CD4-positive, alpha-beta T cell (primary cell): Measurements from ENCODE around the gene CA11. TPM values are rescaled to one million over a fixed set of nuclear protein-coding genes. Genes with fewer than 3 reads are reported as not detected.

ENCODE experiments used
- ATAC-seq: fragments of 200-7000 bp; cut with Tn5 transposase; one replicate; pipeline ENCODE4 v1.10.0; 2022; ENCODE audit warnings: mild to moderate bottlenecking; ENCODE audit not compliant: poor library complexity
- CTCF ChIA-PET: fragments of 350-600 bp; sonication (Branson Sonifier 250); formaldehyde crosslinking; loops from one replicate; lab custom pipeline; 2021; ENCODE audit warnings: antibody characterized with exemption, inconsistent platforms; lab: Charles Lee
- POLR2A ChIA-PET: fragments of 350-600 bp; sonication (Branson Sonifier 250); formaldehyde crosslinking; loops from one replicate; lab custom pipeline; 2021; ENCODE audit warnings: antibody characterized with exemption, inconsistent platforms; lab: Charles Lee
- DNase-seq, 14 experiments: peaks; one replicate each; pipeline ENCODE4 v3.0.0-alpha.2; 2013 to 2020; ENCODE audit warnings: mixed read lengths in 2 of 14
- H3K27ac ChIP-seq, 2 donors: one replicate each; pipeline versions ENCODE4 v1.5.1 to v1.7.0; 2013; ENCODE audit warnings: low read length in 2 of 2, low read depth in 1 of 2, mild to moderate bottlenecking in 1 of 2
- H3K27me3 ChIP-seq, 2 experiments: 1 replicate in 1 of 2; 2 replicates in 1 of 2; pipeline versions ENCODE4 v1.6.1 to v1.7.0; 2013; ENCODE audit warnings: low read length in 2 of 2, control low read depth in 1 of 2, mild to moderate bottlenecking in 1 of 2, moderate library complexity in 1 of 2; ENCODE audit not compliant: insufficient read depth in 2 of 2, control insufficient read depth in 1 of 2
- H3K36me3 ChIP-seq: one replicate; pipeline ENCODE4 v1.6.1; 2013; ENCODE audit warnings: low read length, control low read depth; ENCODE audit not compliant: insufficient read depth
- H3K4me1 ChIP-seq: one replicate; pipeline ENCODE4 v1.6.1; 2013; ENCODE audit warnings: low read length, control low read depth; ENCODE audit not compliant: insufficient read depth
- H3K4me3 ChIP-seq: one replicate; pipeline ENCODE4 v1.5.1; 2013; ENCODE audit warnings: mild to moderate bottlenecking, low read length, moderate library complexity
- H3K9me3 ChIP-seq, 2 experiments: 1 replicate in 1 of 2; 2 replicates in 1 of 2; pipeline versions ENCODE4 v1.6.1 to v1.7.0; 2013; ENCODE audit warnings: low read length in 2 of 2, mild to moderate bottlenecking in 2 of 2, control low read depth in 1 of 2, moderate library complexity in 1 of 2; ENCODE audit not compliant: control insufficient read depth in 1 of 2, insufficient read depth in 1 of 2
- H3K27ac Mint-ChIP-seq: one replicate; pipeline ENCODE4 v1.8.0; 2020; ENCODE audit warnings: mixed read lengths
- H3K27me3 Mint-ChIP-seq: one replicate; pipeline ENCODE4 v1.8.0; 2021; ENCODE audit warnings: mixed read lengths
- H3K36me3 Mint-ChIP-seq: one replicate; pipeline ENCODE4 v1.8.0; 2021; ENCODE audit warnings: low read depth, mixed read lengths
- H3K4me1 Mint-ChIP-seq: one replicate; pipeline ENCODE4 v1.8.0; 2021; ENCODE audit warnings: low read depth, mixed read lengths
- H3K4me3 Mint-ChIP-seq: one replicate; pipeline ENCODE4 v1.8.0; 2020; ENCODE audit warnings: mild to moderate bottlenecking, mixed read lengths
- H3K9me3 Mint-ChIP-seq: one replicate; pipeline ENCODE4 v1.8.0; 2020; ENCODE audit warnings: mixed read lengths
- intact Hi-C, 2 experiments: fragments of 100-400 bp; cut with DNase I in 1 of 2; cut with micrococcal nuclease in 1 of 2; formaldehyde crosslinking; loops; one replicate each; pipeline versions ENCODE4 v1.15.1 to v1.9.0; 2023 to 2025; cut with DNase I, micrococcal nuclease
- total RNA-seq, 174 experiments: library from RNA in 2 of 174; stranded (reverse) in 2 of 174; gene quantifications; one replicate each; pipeline ENCODE4 v1.2.3 and lab custom pipeline; 2021 to 2026
- TF ChIP-seq, protein P1 (sequence below): fragments of 200-600 bp; IDR thresholded peaks from one replicate; pipeline ENCODE4 v1.8.0; 2022; ENCODE audit warnings: antibody characterized with exemption, mild to moderate bottlenecking

The CA11 gene
- total RNA-seq, 2 experiments from 2014 or later = 11.0 to 12.4 TPM

DNA sequence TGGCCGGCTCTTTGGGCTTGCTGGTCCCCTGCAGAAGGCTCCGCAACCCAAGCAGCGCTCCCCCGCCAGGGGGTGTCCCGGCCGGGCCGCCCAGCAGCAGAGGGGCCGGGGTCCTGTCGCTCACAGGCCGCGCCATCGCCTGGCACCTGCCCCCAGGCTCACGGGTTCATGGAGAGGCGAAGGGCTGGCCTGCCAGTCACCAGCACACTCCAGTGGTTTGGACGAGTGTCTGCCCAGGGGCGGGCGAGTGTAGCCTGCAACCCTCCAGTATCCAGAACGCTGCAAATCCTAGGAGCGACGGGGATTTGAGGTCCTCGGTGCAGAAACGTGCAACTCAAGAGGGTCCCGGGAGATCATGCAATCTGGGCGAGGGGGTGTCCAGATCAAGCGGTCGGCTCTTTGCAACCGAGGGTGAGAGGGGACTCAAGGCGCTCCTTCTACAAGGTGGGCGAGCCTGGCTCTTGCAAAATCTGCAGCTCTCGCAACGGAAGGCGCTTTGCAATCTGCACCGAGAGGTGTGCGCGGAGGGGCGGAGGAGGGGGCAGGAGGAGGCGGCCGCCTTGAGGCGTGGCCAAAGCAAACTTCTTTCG is 9.0 kb downstream of the CA11 start, which contains the start of gene DBP:
Gene DBP (minus strand): TSS at position 521 of the 590 bp plus-strand sequence. CDS start 385 bp downstream, at position 136.
- Histone ChIP-seq H3K36me3 (peaks cover 17% of the 10 kb centered on the region), H3K4me1 (peaks cover 60% of the 10 kb centered on the region), H3K4me3 (peak within 1 kb of the TSS; percentile 71), H3K27me3 (no peaks in the 10 kb centered on the region), H3K9me3 (no peaks in the 10 kb centered on the region), H3K27ac (peak within 1 kb of the TSS; percentile 86 to 94)
- POLR2A ChIA-PET = interaction anchor here (0.7 to 3.6 kb wide), 17 partner anchors 9 to 1923 kb away, joined by 3 to 39 read pairs (median 5); partner anchors contain the start of genes CA11, GYS1, RPL18 and RUVBL2
- Mint-ChIP-seq H3K4me1 (peaks cover 51% of the 10 kb centered on the region), H3K27ac (peak within 1 kb of the TSS; percentile 97), H3K36me3 (peaks cover 38% of the 10 kb centered on the region), H3K27me3 (no peaks in the 10 kb centered on the region), H3K4me3 (peak within 1 kb of the TSS; percentile 94), H3K9me3 (no peaks in the 10 kb centered on the region)
- TF ChIP-seq, protein P1, sequence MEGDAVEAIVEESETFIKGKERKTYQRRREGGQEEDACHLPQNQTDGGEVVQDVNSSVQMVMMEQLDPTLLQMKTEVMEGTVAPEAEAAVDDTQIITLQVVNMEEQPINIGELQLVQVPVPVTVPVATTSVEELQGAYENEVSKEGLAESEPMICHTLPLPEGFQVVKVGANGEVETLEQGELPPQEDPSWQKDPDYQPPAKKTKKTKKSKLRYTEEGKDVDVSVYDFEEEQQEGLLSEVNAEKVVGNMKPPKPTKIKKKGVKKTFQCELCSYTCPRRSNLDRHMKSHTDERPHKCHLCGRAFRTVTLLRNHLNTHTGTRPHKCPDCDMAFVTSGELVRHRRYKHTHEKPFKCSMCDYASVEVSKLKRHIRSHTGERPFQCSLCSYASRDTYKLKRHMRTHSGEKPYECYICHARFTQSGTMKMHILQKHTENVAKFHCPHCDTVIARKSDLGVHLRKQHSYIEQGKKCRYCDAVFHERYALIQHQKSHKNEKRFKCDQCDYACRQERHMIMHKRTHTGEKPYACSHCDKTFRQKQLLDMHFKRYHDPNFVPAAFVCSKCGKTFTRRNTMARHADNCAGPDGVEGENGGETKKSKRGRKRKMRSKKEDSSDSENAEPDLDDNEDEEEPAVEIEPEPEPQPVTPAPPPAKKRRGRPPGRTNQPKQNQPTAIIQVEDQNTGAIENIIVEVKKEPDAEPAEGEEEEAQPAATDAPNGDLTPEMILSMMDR = no peak
- DNase-seq = peak in 7 of 14 experiments; percentile 37 to 72 (median 41)
- intact Hi-C loops = loop anchor here (1.0 to 10.0 kb wide), 5 partner anchors 18 to 1238 kb away; partner anchors contain the start of genes AKT1S1 (in 1 of the 2), C19orf73 (in 1 of the 2), PPFIA3 (in 1 of the 2) and RPL18 (in 1 of the 2)
- CTCF ChIA-PET = interaction anchor here (1.2 to 1.7 kb wide), 2 partner anchors 9 to 263 kb away, joined by 4 to 8 read pairs; partner anchors contain the start of gene CA11
- no peak for ATAC-seq

DNA sequence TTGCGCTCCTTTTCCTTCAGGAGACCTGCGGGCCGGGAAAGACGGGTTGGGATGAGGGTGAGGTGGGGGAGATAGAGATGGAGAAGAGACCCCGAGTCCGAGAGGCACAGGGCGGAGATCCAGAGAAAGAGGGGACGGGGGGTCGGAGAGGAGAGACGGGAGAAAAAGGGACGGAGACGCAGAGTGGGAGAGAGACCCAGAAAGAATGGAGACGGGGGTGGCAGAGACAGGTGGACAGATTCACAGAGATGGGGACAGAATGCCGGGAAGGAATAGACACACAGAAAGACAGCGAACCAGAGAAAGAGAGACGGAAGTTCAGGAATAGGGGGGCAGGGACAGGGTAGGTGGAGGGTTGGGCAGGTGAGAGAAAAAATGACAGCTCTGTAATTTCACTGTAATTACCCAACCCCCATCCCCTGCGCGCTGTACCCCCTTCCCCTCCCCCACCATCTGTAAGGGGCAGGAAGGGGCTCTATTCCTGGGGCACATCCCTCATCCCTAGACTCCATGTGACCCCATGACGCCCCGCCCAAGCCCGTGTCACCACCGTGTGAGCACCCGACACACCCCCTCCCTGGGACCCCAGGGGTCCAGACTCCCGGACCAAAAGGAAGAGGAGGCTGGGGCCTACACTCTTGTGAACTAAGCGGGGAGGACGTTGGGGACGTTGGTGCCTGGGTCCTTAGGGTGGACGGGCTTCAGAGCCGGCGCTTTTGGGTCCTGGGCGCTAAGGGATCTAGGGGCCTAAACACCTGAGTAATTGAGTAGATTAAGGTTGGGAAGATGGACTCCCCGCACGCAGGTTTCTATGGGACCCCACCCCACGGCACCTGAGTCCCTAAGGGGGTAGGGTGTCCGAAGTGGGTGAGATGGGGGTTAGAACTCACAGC is 9.8 kb downstream of the CA11 start:
- CTCF ChIA-PET = interaction anchor here (1.2 to 1.7 kb wide), 2 partner anchors 10 to 263 kb away, joined by 4 to 8 read pairs; partner anchors contain the start of gene CA11
- TF ChIP-seq, protein P1 = no peak
- peak overlapping the region; percentile 97 for H3K27ac Mint-ChIP-seq
- POLR2A ChIA-PET = interaction anchor here (0.7 to 3.6 kb wide), 11 partner anchors 8 to 357 kb away, joined by 3 to 39 read pairs (median 6); partner anchors contain the start of genes CA11, GYS1, RPL18 and RUVBL2
- H3K27me3 Mint-ChIP-seq = no peaks in the 10 kb centered on the region
- Histone ChIP-seq H3K27me3 (no peaks in the 10 kb centered on the region), H3K9me3 (no peaks in the 10 kb centered on the region), H3K27ac (peak overlapping the region; percentile 61 to 94), H3K36me3 (peaks cover 25% of the 10 kb centered on the region), H3K4me1 (peaks cover 62% of the 10 kb centered on the region), H3K4me3 (peak overlapping the region; percentile 71)
- no peaks in the 10 kb centered on the region for H3K9me3 Mint-ChIP-seq
- peaks cover 57% of the 10 kb centered on the region for H3K4me1 Mint-ChIP-seq
- peak overlapping the region; percentile 94 for H3K4me3 Mint-ChIP-seq
- no peak for ATAC-seq
- peaks cover 45% of the 10 kb centered on the region for H3K36me3 Mint-ChIP-seq
- peak in 6 of 14 experiments; percentile 28 to 70 (median 56) for DNase-seq
- intact Hi-C loops = loop anchor here (2.0 to 10.0 kb wide), 5 partner anchors 41 to 1239 kb away; partner anchors contain the start of genes AKT1S1 (in 1 of the 2), C19orf73 (in 1 of the 2), PPFIA3 (in 1 of the 2) and TBC1D17 (in 1 of the 2)
